ENCODE measurements around the gene CDH22.

Gene CDH22

DNA sequence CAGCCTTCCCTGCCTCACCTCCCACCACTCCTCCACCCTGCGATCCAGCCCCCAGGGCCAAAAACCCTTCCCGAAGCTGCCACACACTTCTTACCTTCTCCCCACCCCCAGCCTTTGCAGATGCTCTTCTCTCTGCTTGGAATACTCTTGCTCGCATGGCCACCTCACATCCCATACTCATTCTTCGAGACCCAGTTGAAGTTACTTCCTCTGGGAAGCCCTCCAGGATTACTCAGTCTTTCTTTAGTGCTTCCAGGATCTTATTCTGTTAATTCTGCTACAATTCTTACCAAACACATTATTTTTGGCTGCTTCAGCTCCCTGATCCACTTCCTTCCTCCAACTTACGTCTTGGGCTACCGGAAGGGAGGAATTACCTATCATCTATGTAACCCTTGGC lies 135.8 kb downstream of the CDH22 start:
- DNase-seq = no peak

GRCh38 chr20:46171909-46172308 lies 136.4 kb downstream of the CDH22 start:
- no peak for DNase-seq

GRCh38 chr20:46171476-46171875 lies 136.8 kb downstream of the CDH22 start:
- DNase-seq = no peak

DNA sequence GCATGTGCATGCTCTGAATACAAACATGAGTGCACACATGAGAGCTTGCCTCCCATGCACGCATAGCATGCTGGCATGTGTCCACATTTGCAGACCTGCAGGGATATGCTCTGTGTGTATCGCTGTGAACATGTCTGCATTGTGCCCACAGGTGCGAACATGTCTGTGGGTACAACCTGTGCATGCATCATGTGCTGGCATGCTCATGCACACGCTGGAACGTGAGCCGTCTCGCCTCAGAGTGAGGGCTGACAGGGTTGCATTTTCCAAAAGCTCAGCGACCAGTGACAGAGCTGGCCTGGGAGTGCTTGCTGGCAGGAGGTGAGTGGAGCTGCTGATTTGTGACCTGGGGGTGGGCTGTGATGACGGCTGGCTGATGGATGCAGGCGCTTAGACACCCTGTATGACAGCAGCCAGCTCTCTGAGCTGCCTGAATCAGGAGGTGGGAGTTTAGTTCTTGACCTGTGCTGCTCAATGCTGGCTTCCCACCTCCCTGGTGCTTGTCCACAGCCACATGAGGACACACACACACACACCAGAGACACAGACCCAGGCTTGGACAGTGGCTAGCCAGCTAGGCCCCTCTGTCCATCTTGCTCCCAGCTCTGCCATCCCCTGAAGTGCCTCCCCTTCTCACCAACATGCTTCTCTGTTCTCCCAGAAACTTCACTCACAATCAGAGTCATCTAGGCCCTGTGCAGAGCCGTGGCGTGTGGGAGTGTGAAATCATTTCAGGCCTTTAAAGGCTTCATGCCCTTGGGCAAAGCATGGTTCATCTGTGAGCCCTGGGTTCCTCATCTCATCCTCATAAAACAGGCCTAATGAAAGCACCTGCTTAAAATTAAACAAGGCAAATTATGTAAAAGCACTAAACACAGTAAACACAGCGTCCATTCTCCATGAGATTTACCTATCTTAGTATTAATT lies 138.8 kb downstream of the CDH22 start:
- DNase-seq = no peak

DNA sequence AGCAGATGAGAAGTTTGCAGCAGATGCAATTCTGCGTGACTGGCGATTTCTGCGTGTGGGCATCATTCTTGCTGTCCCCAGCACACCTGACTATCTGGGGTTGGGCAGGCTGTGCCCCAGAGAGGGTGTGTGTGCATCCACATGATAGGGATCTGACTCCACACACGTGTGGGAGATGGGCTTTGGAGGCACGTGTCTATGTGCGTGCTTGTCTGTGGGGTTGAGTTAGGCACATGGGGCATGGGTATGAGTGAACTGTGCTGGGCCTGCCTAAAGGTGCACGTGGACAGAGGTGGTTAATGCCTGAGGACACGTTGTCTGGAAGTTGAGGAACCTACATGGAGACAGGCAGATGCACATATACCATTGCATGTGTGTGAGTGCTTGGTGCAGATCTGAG lies 139.9 kb downstream of the CDH22 start:
- no peak for DNase-seq

- no peak for DNase-seq
These were observed 141.2 kb downstream of the CDH22 start for GRCh38 chr20:46167080-46167479.

DNA sequence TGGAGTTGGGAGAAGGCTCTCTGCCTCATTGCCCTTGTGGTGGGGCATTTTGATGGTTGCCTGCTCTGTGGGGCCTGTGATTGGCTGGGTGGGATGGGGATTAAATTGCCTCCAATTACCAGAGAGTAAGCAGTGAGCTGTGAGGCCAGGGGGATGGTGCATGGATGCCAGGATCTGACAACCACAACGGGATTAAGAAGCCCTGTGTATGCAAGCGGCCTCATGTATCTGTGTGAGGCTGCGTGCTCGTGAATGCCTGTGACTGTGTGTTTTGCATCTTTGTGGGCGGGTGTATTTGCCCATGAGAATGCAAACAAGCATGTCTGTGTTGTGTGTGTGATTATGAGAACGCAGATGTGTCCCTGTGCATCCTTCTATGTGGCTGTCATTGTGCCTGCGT lies 144.0 kb downstream of the CDH22 start:
- DNase-seq = no peak

DNA sequence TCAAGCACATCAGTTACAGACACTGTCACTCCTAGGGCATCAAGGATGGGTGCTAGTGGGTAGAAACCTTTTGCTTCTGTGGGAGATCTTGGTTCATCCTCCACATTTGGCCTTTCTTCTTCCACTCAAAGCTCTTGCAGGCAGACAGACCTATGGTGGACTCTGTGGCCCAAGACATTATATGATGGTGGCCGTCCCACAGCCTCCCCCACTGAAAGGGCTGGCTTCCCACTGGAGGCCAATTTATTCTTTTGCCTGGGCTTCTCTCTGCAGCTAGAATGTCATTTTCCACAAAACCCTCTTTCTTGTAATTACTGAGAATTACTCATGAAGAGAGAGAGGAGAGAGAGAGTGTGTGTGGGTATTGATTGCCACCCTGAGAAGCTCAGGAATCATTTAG lies 146.4 kb downstream of the CDH22 start:
- DNase-seq = no peak

- DNase-seq = no peak
These were observed 147.6 kb downstream of the CDH22 start for GRCh38 chr20:46160661-46161060.

DNA sequence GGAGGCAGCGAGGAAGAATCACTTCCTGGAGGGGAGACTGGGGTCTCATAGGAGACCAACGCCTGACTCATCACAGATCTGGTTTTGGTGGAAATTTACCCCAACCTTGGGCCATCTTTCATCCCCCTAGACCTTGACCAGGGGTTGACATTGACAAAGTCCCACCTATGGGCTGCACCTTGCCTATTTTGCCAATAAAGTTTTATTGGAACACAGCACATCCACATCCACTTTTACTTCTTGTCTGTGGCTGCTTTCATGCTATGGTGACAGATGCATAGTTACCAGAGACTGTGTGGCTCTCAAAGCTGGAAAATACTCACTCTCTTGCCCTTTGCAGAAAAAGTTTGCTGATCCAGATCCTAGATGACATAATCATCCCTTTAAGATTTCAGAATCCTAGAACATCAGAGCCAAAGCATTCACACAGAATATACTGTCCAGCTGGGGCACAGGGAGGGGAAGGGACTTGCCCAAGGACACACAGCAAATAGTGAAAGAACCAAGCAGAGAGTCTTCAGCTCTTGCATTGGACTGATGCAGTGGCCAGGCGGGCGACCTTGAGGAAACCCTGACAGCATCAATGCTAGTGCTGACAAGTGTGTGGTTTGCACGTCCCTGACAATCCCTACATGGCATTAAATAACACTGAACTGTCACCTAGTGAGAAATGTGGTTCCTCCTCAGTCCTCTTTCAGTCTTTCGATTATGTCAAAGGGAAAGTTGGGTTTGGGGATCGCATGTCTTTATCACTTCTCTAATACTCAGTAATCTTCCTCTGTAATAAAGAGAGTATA lies 149.0 kb downstream of the CDH22 start:
- no peak for DNase-seq

DNA sequence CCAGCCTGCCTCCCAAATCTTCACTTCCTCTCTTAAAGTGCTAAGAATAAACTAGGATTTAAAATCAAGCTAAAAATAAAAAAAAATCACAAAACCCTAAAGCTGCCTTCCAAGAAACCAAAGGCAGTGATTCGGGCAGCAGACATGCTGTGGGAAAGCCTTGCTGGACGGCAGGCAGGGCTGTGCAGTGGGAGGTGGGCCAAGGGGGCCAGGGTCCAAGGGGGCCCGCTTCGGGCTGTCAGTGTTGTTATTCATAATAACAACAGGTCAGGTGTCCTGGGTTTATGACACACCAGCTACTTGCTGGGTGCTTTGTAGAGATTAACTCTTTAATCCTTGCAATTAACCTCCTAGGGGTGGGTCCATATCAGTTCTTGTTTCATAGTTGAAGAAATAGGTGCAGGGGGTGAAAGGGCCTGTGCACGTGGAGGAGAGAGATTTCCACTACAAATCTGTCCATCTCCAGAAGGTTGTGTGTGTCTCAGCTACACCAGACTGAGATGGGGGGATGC lies 149.8 kb downstream of the CDH22 start:
- DNase-seq = no peak

- peak in 1 of 51 donors; percentile 6 for DNase-seq
These were observed 150.7 kb downstream of the CDH22 start for GRCh38 chr20:46157625-46158024.

DNA sequence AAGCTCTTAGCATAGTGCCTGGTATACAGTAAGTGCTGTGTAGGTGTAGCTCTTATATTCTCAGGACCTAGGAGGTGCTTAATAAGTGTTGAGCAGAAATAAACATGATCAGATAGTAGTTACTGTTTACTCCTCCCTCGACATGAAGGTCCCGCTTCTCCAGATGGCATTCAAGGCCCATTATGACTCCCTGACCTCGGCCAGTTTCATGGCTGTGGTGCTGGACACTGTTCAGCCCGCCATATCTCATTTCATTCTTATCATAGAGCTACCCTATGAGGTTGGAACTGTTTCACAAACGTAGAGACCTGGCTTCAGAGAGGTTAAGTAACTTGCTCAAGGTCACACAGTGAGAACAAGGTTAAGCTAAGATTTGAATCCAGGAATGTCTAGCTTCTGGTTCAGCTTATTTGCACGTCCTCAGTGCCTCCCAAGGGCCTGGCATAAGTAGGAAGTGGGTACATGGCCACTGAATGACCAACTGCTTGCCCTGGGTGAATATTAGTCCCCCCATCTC lies 151.2 kb downstream of the CDH22 start:
- no peak for DNase-seq

GRCh38 chr20:46156065-46156464 lies 152.2 kb downstream of the CDH22 start:
- DNase-seq = no peak

GRCh38 chr20:46154796-46155195 lies 153.5 kb downstream of the CDH22 start:
- DNase-seq = no peak

DNA sequence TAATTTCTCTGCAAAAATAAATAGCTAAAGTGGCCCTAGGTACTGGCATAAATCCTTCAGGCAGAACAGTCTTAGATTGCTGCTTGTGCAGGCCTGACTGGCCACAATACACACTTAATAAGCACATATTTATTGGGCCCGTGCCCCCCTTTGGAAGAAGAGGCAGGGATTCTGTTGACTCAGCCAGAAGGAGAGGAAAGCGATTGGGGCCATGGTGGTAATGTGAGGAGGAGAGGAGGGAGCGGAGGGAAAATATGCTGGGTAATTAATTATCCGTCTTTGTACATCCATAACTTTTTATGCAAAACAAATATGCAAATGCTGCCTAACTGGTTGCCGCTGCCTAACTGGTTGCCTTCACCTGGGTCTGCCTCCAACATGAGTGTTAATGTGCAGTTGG lies 154.0 kb downstream of the CDH22 start:
- DNase-seq = no peak

- DNase-seq = no peak
These were observed 155.3 kb downstream of the CDH22 start for GRCh38 chr20:46152824-46153586.

GRCh38 chr20:46151936-46152335 lies 156.4 kb downstream of the CDH22 start:
- DNase-seq = no peak

DNA sequence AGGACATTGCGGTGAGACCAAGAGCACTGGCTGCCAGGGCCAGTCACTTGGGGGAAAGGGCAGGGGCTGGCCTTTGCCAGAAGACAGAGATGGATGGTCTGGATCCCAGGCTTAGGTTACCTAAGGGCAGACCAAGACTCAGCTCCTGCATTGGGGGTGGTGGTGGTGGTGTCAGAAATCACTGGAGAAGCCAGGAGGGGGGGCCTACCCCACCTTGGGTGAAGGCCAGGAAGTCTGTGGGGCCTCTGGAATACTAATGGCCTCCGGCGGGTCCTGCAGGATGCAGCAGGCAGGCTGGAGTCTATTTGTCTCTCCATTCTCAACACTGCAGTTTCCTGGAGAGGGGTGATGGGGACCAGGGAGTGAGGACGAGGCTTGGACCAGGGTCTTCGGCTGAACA lies 157.4 kb downstream of the CDH22 start:
- peak in 22 of 51 donors; percentile 5 to 51 (median 17) for DNase-seq

GRCh38 chr20:46148313-46149208 lies 159.7 kb downstream of the CDH22 start:
- no peak for DNase-seq

All from hypothalamus (tissue), 51 donors.